Sigmoid colon (tissue), 4 donors: ENCODE data around the gene PSKH1.

ENCODE experiments used
- EP300 ChIP-seq, 4 donors: sonication (generic); formaldehyde crosslinking; IDR thresholded peaks; one replicate each; pipeline ENCODE4 v1.6.1; 2017; ENCODE audit warnings: antibody characterized with exemption in 4 of 4
- POLR2A ChIP-seq, 2 donors: fragments of 450-650 bp; IDR thresholded peaks; one replicate each; pipeline ENCODE4 v1.6.1; 2016; ENCODE audit warnings: antibody characterized with exemption in 2 of 2, mild to moderate bottlenecking in 2 of 2, moderate library complexity in 2 of 2
- POLR2AphosphoS5 ChIP-seq, 4 donors: sonication (generic); formaldehyde crosslinking; IDR thresholded peaks; one replicate each; pipeline ENCODE4 v1.6.1; 2017; ENCODE audit warnings: antibody characterized with exemption in 4 of 4
- TF ChIP-seq, protein P1 (sequence below), 4 experiments: fragments of 450-650 bp in 3 of 4; fragments of 200-600 bp in 1 of 4; IDR thresholded peaks; one replicate each; pipeline ENCODE4 v1.5.1; 2016 to 2019; ENCODE audit warnings: antibody characterized with exemption in 4 of 4, mild to moderate bottlenecking in 3 of 4, moderate library complexity in 2 of 4

DNA sequence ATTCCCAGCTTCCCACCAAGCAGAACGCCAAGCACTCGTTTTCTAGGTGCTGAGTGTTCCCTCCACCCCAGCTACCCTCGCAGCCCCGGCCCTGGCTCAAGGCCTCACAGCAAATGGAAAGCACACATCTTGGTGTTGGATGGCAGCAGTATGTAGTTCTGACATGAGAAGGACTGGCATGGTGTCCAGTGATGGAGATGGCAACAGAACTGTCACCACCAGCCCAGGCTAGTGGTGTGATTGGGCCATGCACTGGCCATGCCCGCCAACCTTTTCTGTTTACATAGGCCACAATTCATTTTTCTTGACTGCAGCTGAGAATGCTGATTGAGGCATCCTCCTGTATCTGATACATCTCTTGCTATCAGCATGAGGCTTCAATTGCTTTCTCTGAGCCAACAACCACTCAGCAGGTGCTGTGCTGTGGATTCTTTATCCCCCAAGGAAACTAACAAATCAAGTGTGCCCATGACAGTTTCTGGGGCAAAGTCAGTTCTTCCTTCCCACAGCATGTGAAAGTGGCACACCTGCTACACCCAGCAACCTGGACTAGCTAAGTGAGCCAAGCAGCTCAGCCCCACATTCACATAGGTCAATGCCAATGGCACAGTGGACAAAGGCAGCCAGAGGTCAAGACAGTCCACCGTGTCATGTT, 71.5 kb downstream of the PSKH1 start:
- TF ChIP-seq, protein P1, sequence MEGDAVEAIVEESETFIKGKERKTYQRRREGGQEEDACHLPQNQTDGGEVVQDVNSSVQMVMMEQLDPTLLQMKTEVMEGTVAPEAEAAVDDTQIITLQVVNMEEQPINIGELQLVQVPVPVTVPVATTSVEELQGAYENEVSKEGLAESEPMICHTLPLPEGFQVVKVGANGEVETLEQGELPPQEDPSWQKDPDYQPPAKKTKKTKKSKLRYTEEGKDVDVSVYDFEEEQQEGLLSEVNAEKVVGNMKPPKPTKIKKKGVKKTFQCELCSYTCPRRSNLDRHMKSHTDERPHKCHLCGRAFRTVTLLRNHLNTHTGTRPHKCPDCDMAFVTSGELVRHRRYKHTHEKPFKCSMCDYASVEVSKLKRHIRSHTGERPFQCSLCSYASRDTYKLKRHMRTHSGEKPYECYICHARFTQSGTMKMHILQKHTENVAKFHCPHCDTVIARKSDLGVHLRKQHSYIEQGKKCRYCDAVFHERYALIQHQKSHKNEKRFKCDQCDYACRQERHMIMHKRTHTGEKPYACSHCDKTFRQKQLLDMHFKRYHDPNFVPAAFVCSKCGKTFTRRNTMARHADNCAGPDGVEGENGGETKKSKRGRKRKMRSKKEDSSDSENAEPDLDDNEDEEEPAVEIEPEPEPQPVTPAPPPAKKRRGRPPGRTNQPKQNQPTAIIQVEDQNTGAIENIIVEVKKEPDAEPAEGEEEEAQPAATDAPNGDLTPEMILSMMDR (IDR thresholded peaks at IDR 0.05): no peak
- TF ChIP-seq POLR2A (IDR thresholded peaks at IDR 0.05) (no peak), POLR2AphosphoS5 (IDR thresholded peaks at IDR 0.05) (no peak), EP300 (IDR thresholded peaks at IDR 0.05) (no peak)
